Measurements from ENCODE around the gene GUCA1C. TPM values are rescaled to one million over a fixed set of nuclear protein-coding genes. Genes with fewer than 3 reads are reported as not detected.

GUCA1C gene
- total RNA-seq (2013; cell fraction: nucleolus; rRNA removed): not detected in 2 replicates
- total RNA-seq (2014; rRNA removed) (not detected in 2 replicates), total RNA-seq (2014; rRNA removed; fragmentation: Illumina TruSeq; extraction: Trizol) (not detected in 2 replicates), total RNA-seq (2021) (not detected in 2 replicates), polyA plus RNA-seq (2011; rRNA removed) (not detected in 2 replicates), polyA plus RNA-seq (2014; fragmentation: Illumina TruSeq; extraction: Trizol) (not detected in 2 replicates), polyA plus RNA-seq (2014; fragmentation: Nextera tagmentation; extraction: Ambion mirVana) (not detected), polyA plus RNA-seq (2014; rRNA removed) (not detected in 2 replicates), polyA plus RNA-seq (2016; fragmentation: Nextera tagmentation; extraction: Ambion mirVana) (not detected), polyA minus RNA-seq (2011; rRNA and poly(A)+ RNA removed) (not detected in 2 replicates), Bru-seq, nascent RNA (percentile 12 among the genes with signal in this experiment), BruChase-seq, experiment 1, labeled RNA remaining after a 6-hour chase (percentile 10 among the genes with signal in this experiment), BruChase-seq, experiment 2, labeled RNA remaining after a 2-hour chase (percentile 11 among the genes with signal in this experiment)
- not detected for polyA plus RNA-seq (2011; ENCODE audit: low read depth)
- polyA plus RNA-seq (2011; cell fraction: cytosol; rRNA removed): not detected in 2 replicates
- polyA plus RNA-seq (2011; cell fraction: nucleus; rRNA removed): not detected in 2 replicates
- polyA plus RNA-seq (2012): not detected in 2 replicates
- not detected in 2 replicates for polyA minus RNA-seq (2011; cell fraction: cytosol; rRNA and poly(A)+ RNA removed)
- not detected in 2 replicates for polyA minus RNA-seq (2011; cell fraction: nucleus; rRNA and poly(A)+ RNA removed)
- long read RNA-seq, experiment 1: 0 reads
- long read RNA-seq, experiment 2, partial matches to known transcripts: 0 of 1 reads
- long read RNA-seq, experiment 2, other reads (novel, unspliced or antisense): 1 of 1 reads

GRCh38 chr3:108953700-108954099 is at the start of gene GUCA1C:
GUCA1C (minus strand) TSS chr3:108953879; CDS start chr3:108953762, 117 bp downstream.
- FAIRE-seq: no peak
- Histone ChIP-seq H3K4me3 (no peak within 1 kb of the TSS), H3K9me3 (replicated peaks; ENCODE audit: control insufficient read depth, insufficient read depth, low read length) (no peaks in the 10 kb centered on the region), H3K9ac (ENCODE audit: control insufficient read depth, insufficient read depth, low read length) (no peak within 1 kb of the TSS), H3K27ac (ENCODE audit: control insufficient read depth, insufficient read depth) (no peak within 1 kb of the TSS), H3K4me1 (ENCODE audit: control insufficient read depth, insufficient read depth, low read length) (no peaks in the 10 kb centered on the region), H3K36me3 (ENCODE audit: control insufficient read depth in 2 of 2, insufficient read depth in 2 of 2, low read length in 1 of 2) (no peaks in the 10 kb centered on the region), H3K27me3 (replicated peaks in 1 of 2; ENCODE audit: control insufficient read depth in 2 of 2, insufficient read depth in 2 of 2, low read length in 1 of 2) (no peaks in the 10 kb centered on the region), H3K4me2 (ENCODE audit: control insufficient read depth, insufficient read depth) (no peak within 1 kb of the TSS), H4K20me1 (ENCODE audit: control insufficient read depth, insufficient read depth) (no peaks in the 10 kb centered on the region), H2AFZ (ENCODE audit: control insufficient read depth, low read depth, low read length) (no peak within 1 kb of the TSS), H3K79me2 (ENCODE audit: control insufficient read depth, insufficient read depth, low read length) (no peaks in the 10 kb centered on the region)
- POLR2A ChIA-PET: no interaction called here
- RAD21 ChIA-PET (ENCODE audit: unreplicated experiment): no interaction called here
- no peak for TF ChIP-seq ASH2L (IDR thresholded peaks at IDR 0.05; ENCODE audit: borderline replicate concordance, low read depth)
- TF ChIP-seq IRF3 (IDR thresholded peaks at IDR 0.05): no peak
- no peak for TF ChIP-seq REST (IDR thresholded peaks at IDR 0.05; ENCODE audit: low read depth, low read length)
- TF ChIP-seq SP1 (IDR thresholded peaks at IDR 0.05; ENCODE audit: low read depth, low read length): no peak
- TF ChIP-seq E2F8 (IDR thresholded peaks at IDR 0.05; ENCODE audit: low read depth, partially characterized antibody): no peak
- no peak for TF ChIP-seq POLR2AphosphoS5 (IDR thresholded peaks at IDR 0.05; ENCODE audit: low read length)
- TF ChIP-seq BCL3 (IDR thresholded peaks at IDR 0.05; ENCODE audit: borderline replicate concordance, insufficient read depth, low read depth, low read length, poor library complexity, severe bottlenecking): no peak
- TF ChIP-seq HCFC1 (IDR thresholded peaks at IDR 0.05; ENCODE audit: low read length): no peak
- no peak for TF ChIP-seq SMC3 (IDR thresholded peaks at IDR 0.05; ENCODE audit: borderline replicate concordance, low read length)
- no peak for TF ChIP-seq ZNF384 (IDR thresholded peaks at IDR 0.05; ENCODE audit: borderline replicate concordance, low read depth, low read length)
- SMC1A ChIA-PET (ENCODE audit: uncharacterized antibody, unreplicated experiment): interaction anchor here (0.7 kb wide), 1 partner anchor 70 kb away, joined by 3 read pairs; no protein-coding TSS in a partner anchor
- WGBS (ENCODE audit: insufficient coverage, insufficient replicate concordance, low lambda C conversion rate, missing lambda C conversion rate): 20% methylated on average over 1 of the region's 1 CpG
- no peak for ATAC-seq
- BruUV-seq (replicated peaks): no TSS peak
- CTCF ChIA-PET: interaction anchor here (0.9 kb wide), 1 partner anchor 16 kb away, joined by 3 read pairs; no protein-coding TSS in a partner anchor
- DNase-seq (ENCODE audit: low read depth, low spot score): no peak
- intact Hi-C loops (cut with micrococcal nuclease; ENCODE audit: unreplicated experiment): no loop called here
- in situ Hi-C loops (cut with MboI): no loop called here

Data from GM12878 (cell line).